Peyer's patch (tissue), 4 donors: ENCODE measurements around the gene OPTC.

Experiments used
- POLR2A ChIP-seq, 2 donors: fragments of 450-650 bp; IDR thresholded peaks; one replicate each; pipeline ENCODE4 v1.5.1; 2017; ENCODE audit warnings: antibody characterized with exemption in 2 of 2, mild to moderate bottlenecking in 2 of 2, moderate library complexity in 2 of 2
- TF ChIP-seq, protein P1 (sequence below), 6 experiments: fragments of 450-650 bp in 4 of 6; fragments of 200-600 bp in 2 of 6; sonication (generic) in 1 of 6; IDR thresholded peaks; one replicate each; pipeline ENCODE4 v1.5.1; 2017 to 2019; ENCODE audit warnings: antibody characterized with exemption in 6 of 6, mild to moderate bottlenecking in 3 of 6, moderate library complexity in 1 of 6

DNA sequence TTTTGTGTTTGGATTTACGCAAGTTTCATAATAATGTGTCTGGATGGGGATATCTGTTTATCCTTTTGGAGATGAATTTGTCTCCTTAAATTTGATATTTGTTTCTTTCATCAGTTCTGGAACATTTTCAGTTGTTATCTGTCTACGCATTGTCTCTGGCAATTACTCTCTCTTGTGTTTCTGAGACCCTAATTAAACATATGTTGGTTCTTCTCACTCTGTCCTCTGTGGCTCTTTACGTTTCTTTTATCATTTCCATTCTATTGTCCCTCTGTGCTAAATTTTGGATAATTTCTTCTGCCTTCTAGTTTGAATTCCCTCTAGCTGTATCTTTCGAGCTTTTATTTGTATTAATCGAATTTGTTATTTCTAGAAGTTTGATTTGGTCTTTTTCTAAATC is 35.9 kb upstream of the OPTC start:
- TF ChIP-seq POLR2A (IDR thresholded peaks at IDR 0.05) = no peak
- TF ChIP-seq, protein P1, sequence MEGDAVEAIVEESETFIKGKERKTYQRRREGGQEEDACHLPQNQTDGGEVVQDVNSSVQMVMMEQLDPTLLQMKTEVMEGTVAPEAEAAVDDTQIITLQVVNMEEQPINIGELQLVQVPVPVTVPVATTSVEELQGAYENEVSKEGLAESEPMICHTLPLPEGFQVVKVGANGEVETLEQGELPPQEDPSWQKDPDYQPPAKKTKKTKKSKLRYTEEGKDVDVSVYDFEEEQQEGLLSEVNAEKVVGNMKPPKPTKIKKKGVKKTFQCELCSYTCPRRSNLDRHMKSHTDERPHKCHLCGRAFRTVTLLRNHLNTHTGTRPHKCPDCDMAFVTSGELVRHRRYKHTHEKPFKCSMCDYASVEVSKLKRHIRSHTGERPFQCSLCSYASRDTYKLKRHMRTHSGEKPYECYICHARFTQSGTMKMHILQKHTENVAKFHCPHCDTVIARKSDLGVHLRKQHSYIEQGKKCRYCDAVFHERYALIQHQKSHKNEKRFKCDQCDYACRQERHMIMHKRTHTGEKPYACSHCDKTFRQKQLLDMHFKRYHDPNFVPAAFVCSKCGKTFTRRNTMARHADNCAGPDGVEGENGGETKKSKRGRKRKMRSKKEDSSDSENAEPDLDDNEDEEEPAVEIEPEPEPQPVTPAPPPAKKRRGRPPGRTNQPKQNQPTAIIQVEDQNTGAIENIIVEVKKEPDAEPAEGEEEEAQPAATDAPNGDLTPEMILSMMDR (IDR thresholded peaks at IDR 0.05) = no peak
